IPS-20b (cell line): ENCODE measurements around the gene CAV3.
A peak's percentile ranks its signal among the peaks of the same experiment; 100 is the strongest.

Experiments
- H3K27ac ChIP-seq: one replicate; pipeline ENCODE4 v1.5.1; 2013; ENCODE audit warnings: low read length
- H3K27me3 ChIP-seq: 2 replicates; pipeline ENCODE4 v1.6.1; 2013; ENCODE audit warnings: mild to moderate bottlenecking, low read length, inconsistent platforms; ENCODE audit not compliant: insufficient read depth
- H3K36me3 ChIP-seq: 2 replicates; pipeline ENCODE4 v1.6.1; 2013; ENCODE audit warnings: low read depth, mild to moderate bottlenecking, inconsistent platforms, low read length, moderate library complexity; ENCODE audit not compliant: insufficient read depth
- H3K4me1 ChIP-seq: 2 replicates; pipeline ENCODE4 v1.6.1; 2013; ENCODE audit warnings: mild to moderate bottlenecking, control low read depth, inconsistent platforms, low read length, moderate library complexity; ENCODE audit not compliant: insufficient read depth
- H3K4me3 ChIP-seq: 2 replicates; pipeline ENCODE4 v1.5.1; 2013; ENCODE audit warnings: mild to moderate bottlenecking, low read length, inconsistent platforms
- H3K9ac ChIP-seq: 2 replicates; pipeline ENCODE4 v1.6.1; 2013; ENCODE audit warnings: low read depth, mild to moderate bottlenecking, inconsistent platforms, low read length, moderate library complexity
- H3K9me3 ChIP-seq: 2 replicates; pipeline ENCODE4 v1.6.1; 2013; ENCODE audit warnings: mild to moderate bottlenecking, low read depth, low read length, inconsistent platforms; ENCODE audit not compliant: insufficient read depth

CAV3 gene

DNA sequence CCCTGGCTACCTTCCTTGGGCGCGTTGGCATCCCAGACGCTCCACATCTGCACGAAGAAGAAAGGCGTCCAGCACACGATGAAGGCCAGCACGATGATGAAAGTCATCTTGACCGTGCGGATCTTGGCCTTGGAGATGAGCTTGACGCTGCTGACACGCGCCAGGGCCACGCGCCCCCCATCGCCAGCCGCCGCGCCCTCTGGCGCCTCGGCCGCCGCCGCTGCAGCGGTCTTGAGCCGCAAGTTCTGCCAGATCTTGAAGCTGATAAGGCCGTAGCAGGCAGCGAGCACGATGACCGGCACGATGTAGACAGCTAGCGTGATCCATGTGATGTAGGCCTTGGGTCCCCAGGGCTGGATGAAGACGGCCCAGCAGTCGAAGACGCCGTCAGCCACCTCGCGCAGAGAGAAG, 33.7 kb downstream of the CAV3 start:
- no peaks in the 10 kb centered on the region for H3K9me3 ChIP-seq
- peak overlapping the region; percentile 65; the same call in 1 of the 2 replicates for H3K4me3 ChIP-seq
- H3K36me3 ChIP-seq, result no peaks in the 10 kb centered on the region
- peaks cover 68% of the 10 kb centered on the region for H3K27me3 ChIP-seq
- H3K9ac ChIP-seq, result no peak overlapping the region
- H3K27ac ChIP-seq, result no peak overlapping the region
- H3K4me1 ChIP-seq, result peaks cover 25% of the 10 kb centered on the region

DNA sequence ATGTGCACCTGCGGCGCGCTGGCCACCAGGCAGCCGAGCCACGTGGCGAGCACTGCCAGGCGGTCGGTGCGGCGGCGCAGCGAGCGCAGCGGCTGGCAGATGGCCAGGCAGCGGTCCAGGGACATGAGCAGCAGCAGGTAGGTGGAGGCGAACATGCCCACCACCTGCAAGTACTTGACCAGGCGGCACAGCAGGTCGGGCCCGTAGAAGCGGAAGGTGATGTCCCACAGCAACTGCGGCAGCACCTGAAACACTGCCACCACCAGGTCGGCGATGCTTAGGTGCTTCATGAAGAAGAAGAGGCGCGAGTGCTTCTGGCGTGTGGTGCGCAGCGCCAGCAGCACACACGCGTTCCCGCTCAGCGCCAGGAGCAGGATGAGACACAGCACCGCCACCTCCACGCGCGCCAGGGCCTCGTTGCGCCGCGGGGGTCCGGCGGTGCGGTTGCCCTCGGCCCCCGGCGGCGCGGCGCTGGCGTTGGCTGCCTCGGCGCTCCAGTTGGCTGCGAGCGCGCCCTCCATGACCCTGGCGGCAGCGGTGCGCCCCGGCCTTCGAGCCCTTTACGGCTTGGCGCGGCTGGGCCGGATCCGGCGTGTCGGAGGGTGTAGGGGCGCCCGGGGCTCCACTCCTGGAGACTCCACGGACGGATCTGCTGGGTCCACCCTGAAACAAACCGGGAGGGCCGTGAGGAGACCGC, 34.2 kb downstream of the CAV3 start:
- H3K4me3 ChIP-seq, result peak overlapping the region; percentile 65; the same call in 1 of the 2 replicates
- no peak overlapping the region for H3K27ac ChIP-seq
- no peaks in the 10 kb centered on the region for H3K36me3 ChIP-seq
- peaks cover 68% of the 10 kb centered on the region for H3K27me3 ChIP-seq
- H3K9me3 ChIP-seq, result no peaks in the 10 kb centered on the region
- no peak overlapping the region for H3K9ac ChIP-seq
- H3K4me1 ChIP-seq, result peaks cover 25% of the 10 kb centered on the region

DNA sequence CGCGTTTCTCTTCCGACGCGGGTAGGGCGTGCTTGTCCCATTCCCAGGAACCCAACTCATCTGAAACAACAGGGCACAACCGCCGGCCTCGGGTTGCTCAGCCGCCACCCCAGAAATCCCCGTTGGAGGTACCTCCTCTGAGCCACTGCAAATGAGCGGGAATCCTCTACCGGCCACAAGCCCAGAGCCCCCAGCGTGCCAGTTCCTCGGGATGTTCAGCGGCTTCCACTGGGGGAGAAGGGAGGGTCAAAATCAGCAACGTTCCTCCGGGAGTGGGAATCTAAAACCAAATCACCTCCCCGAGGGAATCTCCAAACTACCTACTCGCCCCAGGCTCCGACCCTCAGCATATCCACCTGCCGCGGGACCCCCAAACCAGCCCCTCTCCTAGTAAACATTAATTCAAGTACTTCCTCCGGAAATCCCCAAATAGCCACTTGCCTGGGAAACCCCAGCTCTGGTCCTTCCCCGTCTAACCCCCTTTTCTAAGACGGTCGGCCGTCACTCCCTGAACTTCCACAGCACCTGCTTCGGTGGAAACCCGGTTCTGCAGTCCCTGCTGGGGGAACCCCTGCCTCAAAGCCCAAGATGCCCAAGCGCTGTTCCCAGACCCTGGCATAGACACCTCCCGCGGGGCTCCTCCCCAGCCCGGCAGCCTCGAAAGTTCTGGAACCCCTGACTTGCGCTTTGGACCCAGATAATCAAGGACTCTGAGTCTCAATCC, 34.9 kb downstream of the CAV3 start:
- Histone ChIP-seq H3K4me3 (peak overlapping the region; percentile 65; the same call in 1 of the 2 replicates), H3K9ac (no peak overlapping the region)

DNA sequence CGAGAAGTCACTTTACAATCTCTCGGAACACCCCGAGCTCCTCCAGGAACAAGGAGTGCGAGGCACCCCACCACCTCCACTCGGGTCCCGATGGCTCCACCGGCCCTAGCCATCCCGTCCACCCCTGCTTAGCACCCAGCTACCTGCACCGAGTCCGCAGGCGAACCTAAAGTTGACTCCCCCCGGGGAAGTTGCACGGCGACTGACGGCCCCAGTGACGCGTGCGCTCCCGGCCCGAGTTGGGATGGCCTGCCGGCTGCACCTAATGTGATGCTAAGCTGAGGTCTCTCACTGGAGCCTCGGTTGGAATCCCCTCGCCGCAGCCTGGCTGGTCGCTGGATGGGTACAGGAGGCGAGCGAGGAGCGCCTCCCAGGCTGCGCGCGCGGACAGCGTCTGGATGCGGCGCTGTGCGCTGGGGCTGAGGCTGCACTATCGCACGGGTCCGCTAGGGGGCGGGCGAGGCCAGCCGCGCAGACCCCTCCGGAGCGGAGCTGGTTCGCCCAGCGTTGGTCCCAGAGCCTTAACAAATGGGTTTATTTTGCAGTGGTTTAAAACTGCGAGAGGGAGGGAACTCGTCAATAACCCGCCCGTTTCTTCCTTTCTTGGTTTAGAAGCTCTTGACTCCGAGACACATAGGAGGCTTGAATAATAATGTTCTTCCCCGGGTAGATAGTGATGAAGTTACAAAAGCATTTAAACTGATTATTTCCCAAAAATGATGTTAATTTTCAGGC, 35.7 kb downstream of the CAV3 start, which contains the start of gene OXTR:
Gene OXTR, minus strand, starts transcription at position 526 of the 735 bp plus-strand sequence. CDS start 1,426 bp downstream, outside the sequence.
- H3K9me3 ChIP-seq, result no peaks in the 10 kb centered on the region
- peaks cover 25% of the 10 kb centered on the region for H3K4me1 ChIP-seq
- H3K4me3 ChIP-seq, result peak within 1 kb of the TSS; percentile 65
- no peaks in the 10 kb centered on the region for H3K36me3 ChIP-seq
- H3K9ac ChIP-seq, result no peak within 1 kb of the TSS
- H3K27ac ChIP-seq, result no peak within 1 kb of the TSS
- H3K27me3 ChIP-seq, result peaks cover 64% of the 10 kb centered on the region

More for the DNA sequence above, 34.9 kb downstream of the CAV3 start:
- H3K4me1 ChIP-seq, result peaks cover 25% of the 10 kb centered on the region
- no peak overlapping the region for H3K27ac ChIP-seq
- H3K36me3 ChIP-seq, result no peaks in the 10 kb centered on the region
- peaks cover 68% of the 10 kb centered on the region for H3K27me3 ChIP-seq
- no peaks in the 10 kb centered on the region for H3K9me3 ChIP-seq

DNA sequence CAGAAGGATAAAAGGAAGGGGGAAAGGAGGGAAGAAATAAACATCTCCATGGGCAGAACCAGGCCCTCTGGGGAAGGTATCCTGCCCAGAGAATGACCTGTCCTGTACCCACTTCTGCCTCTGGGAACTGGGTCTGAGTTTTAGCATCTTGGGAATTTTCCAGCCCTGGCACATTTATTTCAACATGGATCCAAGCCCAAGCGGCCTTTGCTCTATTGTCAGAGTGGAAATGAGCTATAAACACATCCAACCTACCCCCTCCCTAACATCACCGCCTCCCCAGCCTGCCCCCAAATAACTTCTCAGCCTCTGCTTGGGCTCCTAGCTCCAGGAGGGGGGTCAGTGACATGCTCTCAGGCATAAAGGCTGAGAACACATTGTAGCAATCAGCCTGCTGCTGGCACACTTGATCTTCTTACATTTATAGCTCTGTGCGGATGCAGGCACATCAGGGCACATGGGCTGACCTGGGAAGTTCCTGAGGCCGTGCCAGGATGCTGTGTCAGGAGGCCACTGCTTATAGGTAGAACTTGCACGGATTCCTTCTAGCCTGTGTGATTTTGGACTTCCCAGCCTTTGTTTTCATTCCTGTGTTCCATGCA, 40.4 kb downstream of the CAV3 start:
- Histone ChIP-seq H3K36me3 (no peaks in the 10 kb centered on the region), H3K27me3 (peaks cover 16% of the 10 kb centered on the region), H3K9me3 (no peaks in the 10 kb centered on the region), H3K9ac (no peak overlapping the region), H3K4me3 (no peak overlapping the region), H3K27ac (no peak overlapping the region), H3K4me1 (peaks cover 28% of the 10 kb centered on the region)

DNA sequence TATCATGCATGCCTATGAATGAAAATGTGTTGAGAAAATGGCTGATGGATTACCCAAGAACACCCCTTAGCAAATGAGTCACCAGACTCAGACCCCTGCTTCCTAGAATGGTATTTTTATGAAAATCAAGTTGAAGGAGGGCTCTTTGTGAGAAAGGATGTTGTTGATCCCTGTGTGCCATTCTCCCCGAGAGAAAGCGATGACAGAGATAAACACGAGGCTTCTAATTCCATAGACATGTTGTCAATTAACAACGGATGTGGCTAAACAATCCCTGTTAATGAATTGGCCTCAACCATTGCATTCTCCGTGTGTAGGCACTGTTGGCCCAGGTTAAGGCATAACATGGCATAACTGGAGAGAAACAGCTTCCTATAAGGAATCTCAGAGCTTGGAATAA, 41.6 kb downstream of the CAV3 start:
- Histone ChIP-seq H3K36me3 (no peaks in the 10 kb centered on the region), H3K4me3 (no peak overlapping the region)

DNA sequence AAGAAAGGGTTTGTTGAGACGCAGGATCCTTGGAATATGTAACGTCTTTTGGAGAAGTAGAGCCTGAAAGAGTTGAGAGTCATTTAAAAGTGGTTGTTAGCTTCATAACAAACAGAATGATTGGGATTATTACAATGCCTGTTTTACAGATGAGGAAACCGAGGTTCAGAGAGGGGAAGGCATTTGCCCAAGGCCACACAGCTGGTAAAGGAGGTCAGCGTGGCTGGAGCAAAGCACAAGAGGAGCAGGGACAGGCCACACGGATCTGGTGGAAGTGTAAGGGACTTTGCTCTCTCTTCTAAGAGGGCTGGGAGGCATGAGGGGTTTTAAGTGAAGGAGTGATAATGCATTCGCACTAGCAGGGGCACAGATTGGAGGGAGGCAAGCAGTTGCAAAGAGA, 42.0 kb downstream of the CAV3 start:
- H3K27me3 ChIP-seq, result peaks cover under 1% of the 10 kb centered on the region; the same call in 1 of the 2 replicates
- no peaks in the 10 kb centered on the region for H3K36me3 ChIP-seq
- H3K9ac ChIP-seq, result no peak overlapping the region
- no peak overlapping the region for H3K27ac ChIP-seq
- peaks cover 17% of the 10 kb centered on the region for H3K4me1 ChIP-seq
- no peak overlapping the region for H3K4me3 ChIP-seq
- H3K9me3 ChIP-seq, result no peaks in the 10 kb centered on the region

More for the DNA sequence above, 41.6 kb downstream of the CAV3 start:
- Histone ChIP-seq H3K9me3 (no peaks in the 10 kb centered on the region), H3K4me1 (peaks cover 21% of the 10 kb centered on the region), H3K27me3 (peaks cover 4% of the 10 kb centered on the region; the same call in 1 of the 2 replicates), H3K9ac (no peak overlapping the region), H3K27ac (no peak overlapping the region)

DNA sequence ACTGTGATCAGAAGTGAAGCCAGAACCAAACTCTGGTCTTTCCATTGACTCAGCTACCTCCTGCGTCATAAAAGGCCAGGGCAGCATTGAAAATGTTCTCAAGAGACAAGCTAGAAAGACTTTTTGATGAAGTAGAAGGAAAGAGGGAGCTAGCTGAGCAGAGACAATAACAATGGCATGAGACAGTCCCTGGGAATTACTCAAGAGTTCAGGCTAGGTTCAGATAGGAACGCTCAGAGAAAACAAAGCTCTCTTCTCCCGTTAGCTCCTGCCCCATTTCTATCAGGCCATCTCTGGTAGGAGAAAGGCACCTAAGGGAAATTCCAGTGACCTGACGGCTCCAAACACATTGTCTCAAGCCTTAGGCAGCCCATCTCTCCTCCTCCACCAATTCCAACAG, 42.8 kb downstream of the CAV3 start:
- Histone ChIP-seq H3K4me1 (peaks cover 9% of the 10 kb centered on the region), H3K9me3 (no peaks in the 10 kb centered on the region), H3K27me3 (no peaks in the 10 kb centered on the region), H3K9ac (no peak overlapping the region), H3K36me3 (no peaks in the 10 kb centered on the region), H3K27ac (no peak overlapping the region), H3K4me3 (no peak overlapping the region)

DNA sequence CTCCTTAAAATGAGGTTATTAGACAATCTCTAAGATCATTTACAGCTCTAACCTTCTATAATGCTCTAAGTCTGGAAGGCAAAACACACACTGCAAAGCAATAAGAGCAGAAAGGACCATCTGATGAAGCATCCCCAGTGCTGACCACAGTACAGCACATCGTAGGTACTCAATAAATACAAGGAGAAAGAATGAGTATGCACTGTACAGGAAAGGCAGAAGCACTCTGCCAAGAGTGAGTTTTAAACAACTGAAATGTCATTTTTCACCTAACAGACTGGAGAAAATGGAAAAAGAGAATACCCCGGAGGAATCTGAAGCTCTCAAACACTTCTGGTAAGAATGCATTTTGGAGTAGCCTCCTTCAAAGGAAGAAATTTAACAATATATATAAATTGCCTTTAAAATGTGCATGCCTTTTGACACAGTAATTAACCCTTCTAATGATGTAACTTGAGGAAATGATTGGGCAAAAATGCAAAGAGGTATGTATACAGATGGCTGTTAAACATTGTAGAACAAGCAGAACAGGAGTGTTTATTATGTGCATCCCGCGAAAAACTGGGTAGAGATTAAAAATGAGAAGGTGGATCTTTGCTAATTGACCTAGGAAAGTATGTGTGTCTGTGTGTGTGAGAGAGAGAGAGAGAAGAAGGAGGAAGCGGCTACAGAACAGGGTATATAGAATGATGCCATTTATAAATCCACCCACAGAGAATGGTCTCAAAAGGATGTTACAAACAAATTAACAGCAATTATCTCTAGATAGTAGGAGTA, 43.8 kb downstream of the CAV3 start:
- Histone ChIP-seq H3K4me1 (peaks cover 2% of the 10 kb centered on the region; the same call in 1 of the 2 replicates), H3K4me3 (no peak overlapping the region), H3K27me3 (no peaks in the 10 kb centered on the region), H3K27ac (no peak overlapping the region), H3K9me3 (no peaks in the 10 kb centered on the region), H3K36me3 (no peaks in the 10 kb centered on the region), H3K9ac (no peak overlapping the region)

DNA sequence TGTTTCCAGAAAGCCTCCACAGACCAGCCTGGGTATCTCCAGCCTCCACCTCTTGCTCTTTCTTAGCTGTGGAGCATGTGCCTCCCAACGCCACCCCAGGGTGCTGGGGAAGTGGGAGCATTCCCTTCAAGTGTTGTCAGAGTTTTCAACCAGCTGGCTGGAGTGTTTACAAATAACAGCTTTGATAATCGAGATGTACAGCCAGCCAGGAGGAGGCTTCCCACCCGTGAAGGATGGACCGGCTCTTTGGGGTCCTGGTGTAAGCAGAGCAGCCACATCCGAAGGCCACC, 44.3 kb downstream of the CAV3 start:
- H3K4me1 ChIP-seq, result peaks cover 2% of the 10 kb centered on the region; the same call in 1 of the 2 replicates
- H3K4me3 ChIP-seq, result no peak overlapping the region
- no peaks in the 10 kb centered on the region for H3K27me3 ChIP-seq
- H3K9ac ChIP-seq, result no peak overlapping the region
- no peaks in the 10 kb centered on the region for H3K9me3 ChIP-seq
- H3K36me3 ChIP-seq, result no peaks in the 10 kb centered on the region
- H3K27ac ChIP-seq, result no peak overlapping the region

DNA sequence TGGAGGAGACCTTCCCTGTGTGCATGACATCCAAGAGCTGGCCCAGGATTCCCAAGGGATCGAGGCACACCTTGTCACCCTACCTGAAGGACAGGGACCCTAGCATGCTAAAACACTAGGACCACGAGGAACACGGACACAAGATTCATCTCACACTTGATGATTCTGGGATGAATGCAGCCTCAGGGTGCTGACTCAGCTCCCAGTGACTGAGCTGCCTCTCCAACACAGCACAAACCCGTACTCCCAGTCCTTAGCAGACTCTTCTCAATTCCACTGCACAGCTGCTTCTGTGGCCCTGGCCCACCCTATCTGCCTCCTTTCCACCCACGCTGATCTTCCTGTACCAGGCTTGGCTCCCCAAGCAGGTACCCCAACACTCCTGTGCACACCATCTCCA, 44.9 kb downstream of the CAV3 start:
- Histone ChIP-seq H3K27me3 (no peaks in the 10 kb centered on the region), H3K4me1 (peaks cover 2% of the 10 kb centered on the region; the same call in 1 of the 2 replicates), H3K27ac (no peak overlapping the region)

More for the DNA sequence above, 44.9 kb downstream of the CAV3 start:
- Histone ChIP-seq H3K9me3 (no peaks in the 10 kb centered on the region), H3K36me3 (no peaks in the 10 kb centered on the region), H3K4me3 (no peak overlapping the region), H3K9ac (no peak overlapping the region)
